K562 (cell line): Measurements from ENCODE around the gene ITGB2. TPM values are rescaled to one million over a fixed set of nuclear protein-coding genes. Genes with fewer than 3 reads are reported as not detected.
A peak's percentile ranks its signal among the peaks of the same experiment; 100 is the strongest.

Source experiments
- BACH1 ChIP-seq: fragments of 200-800 bp; sonication (Bioruptor generic); IDR thresholded peaks from 2 replicates; pipeline ENCODE4 v1.6.1; 2016; ENCODE audit warnings: missing genetic modification characterization, missing compliant biosample characterization
- CSDE1 ChIP-seq, 2 experiments: fragments of 450-650 bp; IDR thresholded peaks; 2 replicates each; pipeline ENCODE4 v1.6.1; 2016; ENCODE audit warnings: mild to moderate bottlenecking in 1 of 2
- CTBP1 ChIP-seq: fragments of 450-650 bp; IDR thresholded peaks from 2 replicates; pipeline ENCODE4 v1.6.1; 2016; ENCODE audit warnings: borderline replicate concordance
- DPF2 ChIP-seq: fragments of 450-650 bp; IDR thresholded peaks from 2 replicates; pipeline ENCODE4 v1.6.1; 2016
- E2F3 ChIP-seq: fragments of 250-450 bp; sonication (Bioruptor Pico); IDR thresholded peaks from 2 replicates; pipeline ENCODE4 v1.4.0; 2020; ENCODE audit warnings: mild to moderate bottlenecking
- GABPB2 ChIP-seq: fragments of 250-450 bp; sonication (Bioruptor Pico); conservative IDR thresholded peaks from 2 replicates; pipeline ENCODE4 v1.5.1; 2021; ENCODE audit warnings: mild to moderate bottlenecking
- GATAD2B ChIP-seq: fragments of 450-650 bp; IDR thresholded peaks from 2 replicates; pipeline ENCODE4 v1.6.1; 2017; ENCODE audit warnings: mild to moderate bottlenecking, borderline replicate concordance
- HLTF ChIP-seq: fragments of 450-650 bp; IDR thresholded peaks from 2 replicates; pipeline ENCODE4 v1.6.1; 2016
- MCM2 ChIP-seq: fragments of 450-650 bp; IDR thresholded peaks from 2 replicates; pipeline ENCODE4 v1.6.1; 2017; ENCODE audit warnings: low read depth, mild to moderate bottlenecking
- MCM5 ChIP-seq: fragments of 450-650 bp; IDR thresholded peaks from 2 replicates; pipeline ENCODE4 v1.6.1; 2016; ENCODE audit warnings: low read depth
- NFXL1 ChIP-seq: fragments of 450-650 bp; formaldehyde crosslinking; IDR thresholded peaks from 2 replicates; pipeline ENCODE4 v1.4.0; 2021; ENCODE audit warnings: mild to moderate bottlenecking
- SIN3A ChIP-seq, 2 experiments: fragments of 150-350 bp in 1 of 2; IDR thresholded peaks; 2 replicates each; pipeline ENCODE4 v1.6.1; 2011 to 2016; ENCODE audit warnings: borderline replicate concordance in 2 of 2, low read depth in 2 of 2, low read length in 2 of 2, mild to moderate bottlenecking in 2 of 2, moderate library complexity in 2 of 2; ENCODE audit not compliant: control insufficient read depth in 1 of 2
- TCFL5 ChIP-seq: fragments of 250-450 bp; sonication (Bioruptor Pico); conservative IDR thresholded peaks from 2 replicates; pipeline ENCODE4 v1.6.1; 2021; ENCODE audit warnings: mild to moderate bottlenecking, moderate library complexity, matching md5 sums
- ZNF232 ChIP-seq: sonication (generic); formaldehyde crosslinking; IDR thresholded peaks from 2 replicates; pipeline ENCODE4 v1.8.0; 2022; ENCODE audit warnings: mild to moderate bottlenecking, missing genetic modification reagents
- ZNF584 ChIP-seq: fragments of 200-800 bp; sonication (Bioruptor generic); IDR thresholded peaks from 2 replicates; pipeline ENCODE4 v1.6.1; 2016; ENCODE audit warnings: low read depth, mild to moderate bottlenecking, missing genetic modification characterization, missing compliant biosample characterization
- ZNF77 ChIP-seq: fragments of 250-450 bp; sonication (Bioruptor Pico); IDR thresholded peaks from 2 replicates; pipeline ENCODE4 v1.5.0; 2020
- polyA plus RNA-seq, 8 experiments: library from polyadenylated mRNA; depleted of rRNA in 4 of 8; stranded (reverse) in 5 of 8; unstranded in 3 of 8; fragments of >200 nt; fragmentation: Nextera tagmentation in 2 of 8; fragmentation: Illumina TruSeq in 1 of 8; extraction: Ambion mirVana in 2 of 8; extraction: Trizol in 1 of 8; gene quantifications; 2 replicates each; pipeline versions ENCODE4 v1.2.1 to v1.2.3, GENCODE V29; 2011 to 2014; ENCODE audit warnings: inconsistent platforms in 1 of 8, missing spikeins in 1 of 8
- total RNA-seq, 7 experiments: library from RNA; depleted of rRNA in 6 of 7; stranded (reverse); fragments of >200 nt in 6 of 7; fragmentation: Illumina TruSeq in 2 of 7; extraction: Trizol in 2 of 7; gene quantifications; 2 replicates each; pipeline versions ENCODE4 v1.2.1 to v1.2.3, GENCODE V29; 2011 to 2021; ENCODE audit warnings: low replicate concordance in 1 of 7
- TF ChIP-seq, protein P1 (sequence below): fragments of 450-650 bp; IDR thresholded peaks from 2 replicates; pipeline ENCODE4 v1.6.1; 2016; ENCODE audit warnings: low read depth, mild to moderate bottlenecking, moderate library complexity
- TF ChIP-seq, protein P2 (sequence below), 2 experiments: fragments of 450-650 bp; conservative IDR thresholded peaks; 2 replicates each; pipeline ENCODE4 v1.6.1; 2017; ENCODE audit warnings: mild to moderate bottlenecking in 2 of 2, moderate library complexity in 2 of 2
- TF ChIP-seq, protein P3 (sequence below): IDR thresholded peaks from 2 replicates; pipeline ENCODE4 v1.6.1; 2011; ENCODE audit not compliant: insufficient read length; ENCODE audit errors: extremely low read depth
- TF ChIP-seq, protein P4 (sequence below): fragments of 450-650 bp; formaldehyde crosslinking; IDR thresholded peaks from 2 replicates; pipeline ENCODE4 v1.4.0; 2022; ENCODE audit warnings: mild to moderate bottlenecking, moderate library complexity
- TF ChIP-seq, protein P5 (sequence below): fragments of 450-650 bp; IDR thresholded peaks from 2 replicates; pipeline ENCODE4 v1.6.1; 2016; ENCODE audit warnings: mild to moderate bottlenecking

Gene ITGB2
- total and polyA plus RNA-seq, 9 of the 15 experiments (the other 6 are each of a cell fraction or from before 2014, with no cell fraction given) = 0.07 to 1.3 (median 0.51) TPM; not detected in 2

DNA sequence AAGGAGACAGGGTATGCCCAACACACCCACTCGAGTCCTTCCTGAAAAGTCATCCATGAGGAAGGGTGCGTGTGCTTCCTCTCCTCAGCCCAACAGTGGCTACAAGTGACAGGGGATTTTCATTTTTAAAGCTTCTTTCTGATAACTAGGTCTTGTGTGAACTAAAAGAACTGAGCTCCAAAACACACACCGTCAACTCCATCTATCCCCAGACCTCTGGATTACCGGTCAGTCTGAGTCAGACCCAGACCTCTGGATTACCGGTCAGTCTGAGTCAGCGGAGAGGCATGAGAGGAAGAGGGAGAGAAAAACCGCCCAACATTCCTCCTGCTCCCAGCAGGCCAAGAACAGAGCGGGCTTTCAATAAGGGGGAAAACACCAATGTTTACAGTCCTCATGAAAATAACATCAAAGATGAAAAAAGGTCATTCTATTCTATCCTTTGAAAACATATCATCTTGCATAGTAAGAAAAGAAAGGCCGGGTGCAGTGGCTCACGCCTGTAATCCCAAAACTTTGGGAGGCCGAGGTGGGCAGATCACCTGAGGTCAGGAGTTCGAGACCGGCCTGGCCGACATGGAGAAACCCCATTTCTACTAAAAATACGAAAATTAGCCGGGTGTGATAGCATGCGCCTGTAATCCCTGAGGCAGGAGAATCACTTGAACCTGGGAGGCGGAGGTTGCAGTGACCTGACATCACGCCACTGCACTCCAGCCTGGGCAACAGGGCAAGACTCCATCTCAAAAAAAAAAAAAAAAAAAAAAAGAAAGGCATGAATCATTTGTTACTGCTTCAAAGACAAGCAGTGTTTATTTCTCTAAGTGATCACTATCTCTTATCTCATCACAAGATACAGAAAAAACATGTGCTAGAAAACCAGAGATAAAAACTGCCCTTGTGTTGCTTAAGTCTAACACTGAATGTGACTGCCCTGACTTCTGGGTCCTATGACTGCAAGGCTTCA lies 50.6 kb downstream of the ITGB2 start (continued):
- TF ChIP-seq, protein P1, sequence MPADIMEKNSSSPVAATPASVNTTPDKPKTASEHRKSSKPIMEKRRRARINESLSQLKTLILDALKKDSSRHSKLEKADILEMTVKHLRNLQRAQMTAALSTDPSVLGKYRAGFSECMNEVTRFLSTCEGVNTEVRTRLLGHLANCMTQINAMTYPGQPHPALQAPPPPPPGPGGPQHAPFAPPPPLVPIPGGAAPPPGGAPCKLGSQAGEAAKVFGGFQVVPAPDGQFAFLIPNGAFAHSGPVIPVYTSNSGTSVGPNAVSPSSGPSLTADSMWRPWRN = no peak; the same call in 1 of the 2 replicates
- TF ChIP-seq MCM2 = no peak
- TF ChIP-seq BACH1 = peak; percentile 11; the same call in 1 of the 2 replicates
- TF ChIP-seq GABPB2 = no peak
- TF ChIP-seq ZNF77 (CRISPR knock-in tag) = no peak
- no peak for TF ChIP-seq TCFL5 (CRISPR knock-in tag)
- 0 out of 2 replicates have a peak, but pooled peaks have one; percentile 32 for TF ChIP-seq GATAD2B
- no peak for TF ChIP-seq NFXL1 (CRISPR knock-in tag)
- TF ChIP-seq DPF2 = peak; percentile 83
- TF ChIP-seq SIN3A (IDR thresholded peaks at IDR 0.05; ENCODE audit: borderline replicate concordance in 2 of 2, control insufficient read depth in 1 of 2, low read depth in 2 of 2, low read length in 2 of 2) = no peak
- TF ChIP-seq, protein P2, sequence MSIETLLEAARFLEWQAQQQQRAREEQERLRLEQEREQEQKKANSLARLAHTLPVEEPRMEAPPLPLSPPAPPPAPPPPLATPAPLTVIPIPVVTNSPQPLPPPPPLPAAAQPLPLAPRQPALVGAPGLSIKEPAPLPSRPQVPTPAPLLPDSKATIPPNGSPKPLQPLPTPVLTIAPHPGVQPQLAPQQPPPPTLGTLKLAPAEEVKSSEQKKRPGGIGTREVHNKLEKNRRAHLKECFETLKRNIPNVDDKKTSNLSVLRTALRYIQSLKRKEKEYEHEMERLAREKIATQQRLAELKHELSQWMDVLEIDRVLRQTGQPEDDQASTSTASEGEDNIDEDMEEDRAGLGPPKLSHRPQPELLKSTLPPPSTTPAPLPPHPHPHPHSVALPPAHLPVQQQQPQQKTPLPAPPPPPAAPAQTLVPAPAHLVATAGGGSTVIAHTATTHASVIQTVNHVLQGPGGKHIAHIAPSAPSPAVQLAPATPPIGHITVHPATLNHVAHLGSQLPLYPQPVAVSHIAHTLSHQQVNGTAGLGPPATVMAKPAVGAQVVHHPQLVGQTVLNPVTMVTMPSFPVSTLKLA (conservative IDR thresholded peaks at IDR 0.05) = peak in 1 of 2 experiments; percentile 27; a peak in 2 of 4 replicates
- TF ChIP-seq ZNF232 (CRISPR knock-in tag) = no peak
- peak; percentile 78 for TF ChIP-seq CTBP1
- TF ChIP-seq ZNF584 (CRISPR knock-in tag) = no peak
- TF ChIP-seq, protein P3, sequence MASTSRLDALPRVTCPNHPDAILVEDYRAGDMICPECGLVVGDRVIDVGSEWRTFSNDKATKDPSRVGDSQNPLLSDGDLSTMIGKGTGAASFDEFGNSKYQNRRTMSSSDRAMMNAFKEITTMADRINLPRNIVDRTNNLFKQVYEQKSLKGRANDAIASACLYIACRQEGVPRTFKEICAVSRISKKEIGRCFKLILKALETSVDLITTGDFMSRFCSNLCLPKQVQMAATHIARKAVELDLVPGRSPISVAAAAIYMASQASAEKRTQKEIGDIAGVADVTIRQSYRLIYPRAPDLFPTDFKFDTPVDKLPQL = no peak
- no peak for TF ChIP-seq HLTF
- TF ChIP-seq, protein P4, sequence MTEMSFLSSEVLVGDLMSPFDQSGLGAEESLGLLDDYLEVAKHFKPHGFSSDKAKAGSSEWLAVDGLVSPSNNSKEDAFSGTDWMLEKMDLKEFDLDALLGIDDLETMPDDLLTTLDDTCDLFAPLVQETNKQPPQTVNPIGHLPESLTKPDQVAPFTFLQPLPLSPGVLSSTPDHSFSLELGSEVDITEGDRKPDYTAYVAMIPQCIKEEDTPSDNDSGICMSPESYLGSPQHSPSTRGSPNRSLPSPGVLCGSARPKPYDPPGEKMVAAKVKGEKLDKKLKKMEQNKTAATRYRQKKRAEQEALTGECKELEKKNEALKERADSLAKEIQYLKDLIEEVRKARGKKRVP (CRISPR knock-in tag) = no peak
- TF ChIP-seq MCM5 = no peak
- TF ChIP-seq E2F3 (CRISPR knock-in tag) = no peak
- TF ChIP-seq CSDE1 (IDR thresholded peaks at IDR 0.05) = no peak
- TF ChIP-seq, protein P5, sequence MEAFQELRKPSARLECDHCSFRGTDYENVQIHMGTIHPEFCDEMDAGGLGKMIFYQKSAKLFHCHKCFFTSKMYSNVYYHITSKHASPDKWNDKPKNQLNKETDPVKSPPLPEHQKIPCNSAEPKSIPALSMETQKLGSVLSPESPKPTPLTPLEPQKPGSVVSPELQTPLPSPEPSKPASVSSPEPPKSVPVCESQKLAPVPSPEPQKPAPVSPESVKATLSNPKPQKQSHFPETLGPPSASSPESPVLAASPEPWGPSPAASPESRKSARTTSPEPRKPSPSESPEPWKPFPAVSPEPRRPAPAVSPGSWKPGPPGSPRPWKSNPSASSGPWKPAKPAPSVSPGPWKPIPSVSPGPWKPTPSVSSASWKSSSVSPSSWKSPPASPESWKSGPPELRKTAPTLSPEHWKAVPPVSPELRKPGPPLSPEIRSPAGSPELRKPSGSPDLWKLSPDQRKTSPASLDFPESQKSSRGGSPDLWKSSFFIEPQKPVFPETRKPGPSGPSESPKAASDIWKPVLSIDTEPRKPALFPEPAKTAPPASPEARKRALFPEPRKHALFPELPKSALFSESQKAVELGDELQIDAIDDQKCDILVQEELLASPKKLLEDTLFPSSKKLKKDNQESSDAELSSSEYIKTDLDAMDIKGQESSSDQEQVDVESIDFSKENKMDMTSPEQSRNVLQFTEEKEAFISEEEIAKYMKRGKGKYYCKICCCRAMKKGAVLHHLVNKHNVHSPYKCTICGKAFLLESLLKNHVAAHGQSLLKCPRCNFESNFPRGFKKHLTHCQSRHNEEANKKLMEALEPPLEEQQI = no peak
